Thymus (tissue), 11 donors: ENCODE measurements around the gene ERVH48-1. TPM values are rescaled to one million over a fixed set of nuclear protein-coding genes. Genes with fewer than 3 reads are reported as not detected.
"Not testable (repeated sequence)": the region's sequence is repeated elsewhere in the genome, so short reads cannot be mapped to it uniquely, and the experiment has no call there.

ENCODE experiments used
- DNase-seq, 9 donors: peaks; one replicate each; pipeline ENCODE4 v3.0.0-alpha.2; 2013; ENCODE audit warnings: low spot score in 9 of 9, low read depth in 6 of 9, missing footprints in 1 of 9
- H3K27ac ChIP-seq, 2 donors: one replicate each; pipeline ENCODE4 v1.5.1; 2013; ENCODE audit warnings: control low read depth in 1 of 2, low read depth in 1 of 2, low read length in 1 of 2, mild to moderate bottlenecking in 1 of 2, moderate library complexity in 1 of 2
- H3K27me3 ChIP-seq, 2 donors: one replicate each; pipeline ENCODE4 v1.5.1; 2013; ENCODE audit warnings: low read length in 1 of 2; ENCODE audit not compliant: control insufficient read depth in 2 of 2, insufficient read depth in 1 of 2
- H3K36me3 ChIP-seq, 2 donors: one replicate each; pipeline ENCODE4 v1.5.1; 2013; ENCODE audit warnings: low read length in 1 of 2, mild to moderate bottlenecking in 1 of 2, moderate library complexity in 1 of 2; ENCODE audit not compliant: control insufficient read depth in 2 of 2, insufficient read depth in 2 of 2
- H3K4me1 ChIP-seq, 2 donors: one replicate each; pipeline ENCODE4 v1.5.1; 2013; ENCODE audit warnings: low read length in 2 of 2; ENCODE audit not compliant: control insufficient read depth in 2 of 2, insufficient read depth in 2 of 2
- H3K4me3 ChIP-seq, 2 donors: one replicate each; pipeline ENCODE4 v1.5.1; 2013; ENCODE audit warnings: low read length in 2 of 2, control low read depth in 1 of 2, mild to moderate bottlenecking in 1 of 2
- H3K9me3 ChIP-seq, 2 donors: one replicate each; pipeline ENCODE4 v1.5.1; 2013; ENCODE audit warnings: low read length in 1 of 2, mild to moderate bottlenecking in 1 of 2; ENCODE audit not compliant: control insufficient read depth in 2 of 2, insufficient read depth in 1 of 2
- WGBS: extraction: QIAGEN DNeasy Blood & Tissue Kit; methylation state at CpG from one replicate; pipeline ENCODE4 v1.1.7; 2013; 5-methylcytosine and 5-hydroxymethylcytosine counted together
- polyA plus RNA-seq: library from polyadenylated mRNA; stranded (reverse); fragments of 200-250 nt; gene quantifications from one replicate; pipeline ENCODE4 v1.2.3, GENCODE V29; 2013
- total RNA-seq: library from RNA; stranded (reverse); fragments of 120-200 nt; gene quantifications from one replicate; pipeline ENCODE4 v1.2.4, GENCODE V29; 2013
- donor health status: healthy.

Gene ERVH48-1
- total and polyA plus RNA-seq, 2 donors: 1.1 to 3.4 TPM

GRCh38 chr21:42942244-42942643, 16.8 kb upstream of the ERVH48-1 start:
- H3K4me3 ChIP-seq: no peak overlapping the region
- DNase-seq: no peak
- 76% methylated on average over 6 of the region's 6 CpGs for WGBS

GRCh38 chr21:42941696-42942085, 16.3 kb upstream of the ERVH48-1 start:
- 98% methylated on average over 6 of the region's 6 CpGs for WGBS
- H3K27ac ChIP-seq: no peak overlapping the region
- DNase-seq: no peak

More at GRCh38 chr21:42942244-42942643, 16.8 kb upstream of the ERVH48-1 start:
- Histone ChIP-seq H3K9me3 (no peaks in the 10 kb centered on the region), H3K36me3 (no peaks in the 10 kb centered on the region), H3K4me1 (no peaks in the 10 kb centered on the region), H3K27me3 (no peaks in the 10 kb centered on the region), H3K27ac (no peak overlapping the region)

GRCh38 chr21:42939582-42940413, 14.4 kb upstream of the ERVH48-1 start:
- Histone ChIP-seq H3K36me3 (no peaks in the 10 kb centered on the region), H3K4me3 (no peak overlapping the region), H3K9me3 (no peaks in the 10 kb centered on the region), H3K27me3 (no peaks in the 10 kb centered on the region), H3K4me1 (no peaks in the 10 kb centered on the region), H3K27ac (peak overlapping the region in 1 of 2 donors; percentile 50)
- 84% methylated on average over 16 of the region's 16 CpGs for WGBS
- peak in 1 of 9 donors; percentile 36 for DNase-seq

More at GRCh38 chr21:42941696-42942085, 16.3 kb upstream of the ERVH48-1 start:
- no peaks in the 10 kb centered on the region for H3K36me3 ChIP-seq
- H3K4me1 ChIP-seq: no peaks in the 10 kb centered on the region
- no peaks in the 10 kb centered on the region for H3K27me3 ChIP-seq
- no peaks in the 10 kb centered on the region for H3K9me3 ChIP-seq
- H3K4me3 ChIP-seq: no peak overlapping the region

DNA sequence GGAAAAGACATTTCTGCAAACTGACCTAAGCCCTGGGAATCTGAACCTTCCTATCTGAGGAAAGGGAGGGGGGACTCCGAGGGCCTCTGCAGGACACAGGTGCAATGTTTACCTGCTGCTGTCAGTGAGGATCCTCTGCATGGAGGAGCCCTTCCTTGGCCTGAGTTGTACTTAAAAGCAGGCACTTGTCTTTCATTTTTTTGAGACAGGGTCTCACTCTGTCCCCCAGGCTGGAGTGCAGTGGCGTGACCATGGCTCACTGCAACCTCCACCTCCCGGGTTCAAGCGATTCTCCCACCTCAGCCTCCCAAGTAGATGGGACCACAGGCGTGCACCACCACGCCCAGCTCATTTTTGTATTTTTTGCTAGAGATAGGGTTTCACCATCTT, 13.2 kb upstream of the ERVH48-1 start:
- H3K9me3 ChIP-seq, H3K27ac ChIP-seq, H3K4me3 ChIP-seq, DNase-seq, H3K27me3 ChIP-seq, H3K4me1 ChIP-seq, H3K36me3 ChIP-seq: not testable (repeated sequence)
- 93% methylated on average over 6 of the region's 6 CpGs for WGBS

DNA sequence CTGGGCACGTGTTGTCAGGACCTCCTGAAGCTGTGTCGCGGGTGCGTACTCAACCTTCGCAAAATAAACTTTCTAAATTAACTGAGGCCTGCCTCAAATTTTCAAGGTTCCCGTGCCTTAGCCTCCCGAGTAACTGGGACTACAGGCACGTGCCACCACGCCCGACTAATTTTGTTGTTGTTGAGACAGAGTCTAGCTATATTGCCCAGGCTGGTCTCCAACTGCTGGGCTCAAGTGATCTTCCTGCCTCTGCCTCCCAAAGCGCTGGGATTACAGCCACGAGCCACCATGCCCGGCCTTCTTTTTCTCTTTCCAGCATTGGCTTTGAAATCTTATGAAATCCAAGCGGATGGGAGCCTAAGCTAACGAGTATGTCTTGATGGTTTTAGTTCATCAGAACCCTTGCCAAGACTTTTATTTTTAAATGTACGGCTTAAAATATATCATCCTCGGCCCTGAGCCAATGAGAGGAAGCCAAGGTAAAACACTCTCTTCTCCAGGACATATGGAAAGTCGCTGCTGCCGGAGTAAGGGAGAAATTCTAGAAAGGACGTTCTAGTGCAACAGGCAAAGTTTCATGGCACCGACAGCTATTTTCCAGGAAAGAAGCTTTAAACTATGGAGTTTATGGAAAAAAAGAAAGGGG, 12.7 kb upstream of the ERVH48-1 start:
- WGBS: 96% methylated on average over 21 of the region's 21 CpGs
- Histone ChIP-seq H3K9me3 (no peaks in the 10 kb centered on the region), H3K36me3 (no peaks in the 10 kb centered on the region), H3K27ac (no peak overlapping the region), H3K4me3 (no peak overlapping the region), H3K4me1 (no peaks in the 10 kb centered on the region), H3K27me3 (no peaks in the 10 kb centered on the region)
- no peak for DNase-seq

GRCh38 chr21:42937034-42937940, 11.9 kb upstream of the ERVH48-1 start:
- not testable (repeated sequence) for H3K27ac ChIP-seq, H3K36me3 ChIP-seq, H3K4me1 ChIP-seq, H3K4me3 ChIP-seq, DNase-seq, H3K27me3 ChIP-seq, H3K9me3 ChIP-seq
- WGBS: 77% methylated on average over 16 of the region's 16 CpGs

DNA sequence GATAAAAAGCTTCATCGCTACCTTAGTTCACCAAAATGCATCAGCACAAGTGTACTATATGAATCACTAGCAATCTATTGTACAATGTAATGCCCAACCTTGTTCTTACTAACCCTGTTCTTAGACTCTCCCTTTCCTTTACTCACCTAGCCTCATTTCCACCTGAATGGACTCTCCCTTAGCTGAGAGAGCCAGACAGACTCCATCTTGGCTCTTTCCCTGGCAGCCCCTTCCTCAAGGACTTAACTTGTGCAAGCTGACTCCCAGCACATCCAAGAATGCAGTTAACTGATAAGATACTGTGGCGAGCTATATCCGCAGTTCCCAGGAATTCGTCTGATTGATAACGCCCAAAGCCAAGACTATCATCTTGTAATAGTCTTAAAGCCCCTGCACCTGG, 10.9 kb upstream of the ERVH48-1 start:
- not testable (repeated sequence) for H3K27me3 ChIP-seq, H3K27ac ChIP-seq, DNase-seq, H3K4me3 ChIP-seq, H3K36me3 ChIP-seq, H3K4me1 ChIP-seq, H3K9me3 ChIP-seq
- 94% methylated on average over 2 of the region's 5 CpGs for WGBS

GRCh38 chr21:42933973-42934372, 8.5 kb upstream of the ERVH48-1 start:
- H3K4me3 ChIP-seq, DNase-seq, H3K9me3 ChIP-seq, H3K27me3 ChIP-seq, H3K4me1 ChIP-seq, H3K27ac ChIP-seq, H3K36me3 ChIP-seq: not testable (repeated sequence)
- 98% methylated on average over 12 of the region's 12 CpGs for WGBS
